K562 (cell line): Measurements from ENCODE around the gene CPLX4. TPM values are rescaled to one million over a fixed set of nuclear protein-coding genes. Genes with fewer than 3 reads are reported as not detected.

Source experiments
- PURB ChIP-seq: sonication (generic); formaldehyde crosslinking; IDR thresholded peaks from 2 replicates; pipeline ENCODE4 v1.9.0; 2021; ENCODE audit warnings: low read depth, mild to moderate bottlenecking, missing genetic modification reagents
- polyA plus RNA-seq, 8 experiments: library from polyadenylated mRNA; depleted of rRNA in 4 of 8; stranded (reverse) in 5 of 8; unstranded in 3 of 8; fragments of >200 nt; fragmentation: Nextera tagmentation in 2 of 8; fragmentation: Illumina TruSeq in 1 of 8; extraction: Ambion mirVana in 2 of 8; extraction: Trizol in 1 of 8; gene quantifications; 2 replicates each; pipeline versions ENCODE4 v1.2.1 to v1.2.3, GENCODE V29; 2011 to 2014; ENCODE audit warnings: inconsistent platforms in 1 of 8, missing spikeins in 1 of 8
- total RNA-seq, 7 experiments: library from RNA; depleted of rRNA in 6 of 7; stranded (reverse); fragments of >200 nt in 6 of 7; fragmentation: Illumina TruSeq in 2 of 7; extraction: Trizol in 2 of 7; gene quantifications; 2 replicates each; pipeline versions ENCODE4 v1.2.1 to v1.2.3, GENCODE V29; 2011 to 2021; ENCODE audit warnings: low replicate concordance in 1 of 7
- TF ChIP-seq, protein P1 (sequence below), 2 experiments: fragments of 450-650 bp; formaldehyde crosslinking in 1 of 2; IDR thresholded peaks; 2 replicates each; pipeline versions ENCODE4 v1.4.0 to v1.6.1; 2014 to 2020; ENCODE audit warnings: mild to moderate bottlenecking in 2 of 2, borderline replicate concordance in 1 of 2, low read depth in 1 of 2
- TF ChIP-seq, protein P2 (sequence below), 2 experiments: IDR thresholded peaks in 1 of 2; conservative IDR thresholded peaks in 1 of 2; 2 replicates each; pipeline ENCODE4 v1.6.1; 2016; ENCODE audit warnings: low read depth in 2 of 2, mild to moderate bottlenecking in 1 of 2, missing compliant biosample characterization in 1 of 2, missing genetic modification characterization in 1 of 2, moderate library complexity in 1 of 2

The CPLX4 gene
- total and polyA plus RNA-seq, 9 of the 15 experiments (the other 6 are each of a cell fraction or from before 2014, with no cell fraction given): not detected

DNA sequence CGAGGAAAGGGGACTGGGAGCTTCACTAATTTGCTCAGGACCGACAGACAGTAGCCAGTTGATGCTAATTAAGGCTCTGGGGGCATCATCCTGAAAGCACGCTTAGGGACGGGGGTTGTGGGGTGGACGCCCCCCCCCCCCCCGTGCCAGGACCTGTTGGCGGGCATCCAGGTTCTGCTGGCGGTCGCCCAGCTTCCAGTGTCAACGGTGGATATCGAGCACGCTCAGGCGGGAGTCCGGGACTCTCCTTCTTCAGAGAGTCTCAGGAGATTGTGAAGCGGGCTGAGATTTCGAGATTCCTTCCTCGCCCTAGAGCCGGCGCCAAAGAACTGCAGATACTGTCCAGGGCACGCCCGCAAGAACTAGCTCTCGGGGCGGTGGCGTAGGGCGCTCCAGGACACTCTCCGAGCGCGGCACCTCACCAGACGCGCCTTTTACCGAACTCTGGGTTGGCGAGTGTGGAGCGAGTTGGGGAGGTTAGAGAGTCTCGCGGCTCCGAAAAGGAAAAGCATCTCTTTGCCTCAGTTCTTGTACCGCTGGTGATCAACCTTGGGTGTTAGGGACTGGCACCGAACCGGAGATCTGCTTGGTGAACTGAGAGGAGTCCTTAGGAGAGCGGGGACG, 50.8 kb downstream of the CPLX4 start (continued):
- TF ChIP-seq, protein P1, sequence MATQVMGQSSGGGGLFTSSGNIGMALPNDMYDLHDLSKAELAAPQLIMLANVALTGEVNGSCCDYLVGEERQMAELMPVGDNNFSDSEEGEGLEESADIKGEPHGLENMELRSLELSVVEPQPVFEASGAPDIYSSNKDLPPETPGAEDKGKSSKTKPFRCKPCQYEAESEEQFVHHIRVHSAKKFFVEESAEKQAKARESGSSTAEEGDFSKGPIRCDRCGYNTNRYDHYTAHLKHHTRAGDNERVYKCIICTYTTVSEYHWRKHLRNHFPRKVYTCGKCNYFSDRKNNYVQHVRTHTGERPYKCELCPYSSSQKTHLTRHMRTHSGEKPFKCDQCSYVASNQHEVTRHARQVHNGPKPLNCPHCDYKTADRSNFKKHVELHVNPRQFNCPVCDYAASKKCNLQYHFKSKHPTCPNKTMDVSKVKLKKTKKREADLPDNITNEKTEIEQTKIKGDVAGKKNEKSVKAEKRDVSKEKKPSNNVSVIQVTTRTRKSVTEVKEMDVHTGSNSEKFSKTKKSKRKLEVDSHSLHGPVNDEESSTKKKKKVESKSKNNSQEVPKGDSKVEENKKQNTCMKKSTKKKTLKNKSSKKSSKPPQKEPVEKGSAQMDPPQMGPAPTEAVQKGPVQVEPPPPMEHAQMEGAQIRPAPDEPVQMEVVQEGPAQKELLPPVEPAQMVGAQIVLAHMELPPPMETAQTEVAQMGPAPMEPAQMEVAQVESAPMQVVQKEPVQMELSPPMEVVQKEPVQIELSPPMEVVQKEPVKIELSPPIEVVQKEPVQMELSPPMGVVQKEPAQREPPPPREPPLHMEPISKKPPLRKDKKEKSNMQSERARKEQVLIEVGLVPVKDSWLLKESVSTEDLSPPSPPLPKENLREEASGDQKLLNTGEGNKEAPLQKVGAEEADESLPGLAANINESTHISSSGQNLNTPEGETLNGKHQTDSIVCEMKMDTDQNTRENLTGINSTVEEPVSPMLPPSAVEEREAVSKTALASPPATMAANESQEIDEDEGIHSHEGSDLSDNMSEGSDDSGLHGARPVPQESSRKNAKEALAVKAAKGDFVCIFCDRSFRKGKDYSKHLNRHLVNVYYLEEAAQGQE (IDR thresholded peaks at IDR 0.05; ENCODE audit: borderline replicate concordance): no peak
- TF ChIP-seq, protein P1 (CRISPR knock-in tag; IDR thresholded peaks at IDR 0.05; ENCODE audit: low read depth): no peak
- no peak for TF ChIP-seq PURB
- TF ChIP-seq, protein P2, sequence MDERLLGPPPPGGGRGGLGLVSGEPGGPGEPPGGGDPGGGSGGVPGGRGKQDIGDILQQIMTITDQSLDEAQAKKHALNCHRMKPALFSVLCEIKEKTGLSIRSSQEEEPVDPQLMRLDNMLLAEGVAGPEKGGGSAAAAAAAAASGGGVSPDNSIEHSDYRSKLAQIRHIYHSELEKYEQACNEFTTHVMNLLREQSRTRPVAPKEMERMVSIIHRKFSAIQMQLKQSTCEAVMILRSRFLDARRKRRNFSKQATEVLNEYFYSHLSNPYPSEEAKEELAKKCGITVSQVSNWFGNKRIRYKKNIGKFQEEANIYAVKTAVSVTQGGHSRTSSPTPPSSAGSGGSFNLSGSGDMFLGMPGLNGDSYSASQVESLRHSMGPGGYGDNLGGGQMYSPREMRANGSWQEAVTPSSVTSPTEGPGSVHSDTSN (CRISPR knock-in tag; IDR thresholded peaks at IDR 0.05; ENCODE audit: low read depth): no peak
- TF ChIP-seq, protein P2 (tag; conservative IDR thresholded peaks at IDR 0.05; ENCODE audit: low read depth): no peak
